ENCODE data around the gene CCDC93.
"Not testable (repeated sequence)": the region's sequence is repeated elsewhere in the genome, so short reads cannot be mapped to it uniquely, and the experiment has no call there.

CCDC93 gene

DNA sequence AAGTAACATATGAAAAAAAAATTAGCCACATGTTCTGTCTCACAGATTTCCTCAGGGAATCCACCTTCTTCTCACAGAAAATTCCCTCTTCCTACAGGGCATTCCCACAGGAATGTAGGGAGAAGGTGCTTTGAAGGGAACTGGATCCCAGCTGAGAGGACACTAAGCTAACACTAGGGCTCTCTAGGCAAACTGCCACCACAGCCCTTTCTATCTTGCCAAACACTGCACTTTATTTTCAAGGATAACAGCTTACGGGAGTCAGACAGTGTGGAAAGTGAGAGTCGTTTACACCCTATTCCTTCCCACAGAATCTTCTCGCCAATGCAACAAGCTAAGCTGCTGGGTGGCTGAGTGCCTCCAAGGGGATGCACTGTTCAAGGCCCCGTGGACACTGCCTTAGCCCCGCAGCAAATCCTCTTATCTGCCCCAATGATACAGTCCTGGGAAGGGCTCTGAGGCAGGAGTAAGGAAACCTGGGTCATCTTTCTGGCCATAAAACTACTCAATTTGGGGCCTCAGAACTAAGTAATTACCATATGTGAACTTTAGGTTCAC lies 76.9 kb downstream of the CCDC93 start:
- H3K36me3 Mint-ChIP-seq: peaks cover 95% of the 10 kb centered on the region
- ATAC-seq (no peak), DNase-seq (ENCODE audit: low spot score in 2 of 2) (no peak)
- H3K4me3 Mint-ChIP-seq: no peak overlapping the region
- H3K4me1 Mint-ChIP-seq: no peaks in the 10 kb centered on the region
- H3K27ac Mint-ChIP-seq: no peak overlapping the region
- H3K9me3 Mint-ChIP-seq: no peaks in the 10 kb centered on the region

GRCh38 chr2:117935954-117936353 lies 77.9 kb downstream of the CCDC93 start:
- H3K9me3 Mint-ChIP-seq: no peaks in the 10 kb centered on the region
- H3K36me3 Mint-ChIP-seq: peaks cover 97% of the 10 kb centered on the region
- ATAC-seq: no peak

DNA sequence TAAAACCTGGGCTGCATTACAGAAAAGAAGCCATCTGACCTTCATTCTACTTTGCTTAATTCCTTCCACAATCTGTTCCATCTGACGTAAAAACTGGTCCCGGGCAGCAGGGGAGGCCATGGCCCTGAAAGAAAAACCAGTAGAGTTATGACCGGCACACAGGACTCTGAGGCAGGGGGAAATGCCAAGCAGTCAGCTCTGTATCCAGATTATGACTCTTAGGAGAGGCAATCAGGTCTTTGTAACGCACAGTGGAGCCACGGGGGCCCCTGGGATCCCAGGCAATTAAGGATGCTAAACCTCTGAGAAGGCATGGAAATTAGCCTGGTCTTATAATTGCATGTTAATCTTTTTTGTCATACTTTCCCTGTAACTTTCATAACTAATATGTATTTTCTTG lies 78.4 kb downstream of the CCDC93 start:
- ATAC-seq: no peak
- no peak for DNase-seq (ENCODE audit: low spot score in 2 of 2)
- H3K36me3 Mint-ChIP-seq: peaks cover 99% of the 10 kb centered on the region
- no peaks in the 10 kb centered on the region for H3K4me1 Mint-ChIP-seq
- no peak overlapping the region for H3K4me3 Mint-ChIP-seq
- no peaks in the 10 kb centered on the region for H3K9me3 Mint-ChIP-seq
- no peak overlapping the region for H3K27ac Mint-ChIP-seq

More at GRCh38 chr2:117935954-117936353, 77.9 kb downstream of the CCDC93 start:
- H3K4me1 Mint-ChIP-seq: no peaks in the 10 kb centered on the region
- no peak for DNase-seq (ENCODE audit: low spot score in 2 of 2)
- H3K27ac Mint-ChIP-seq: no peak overlapping the region
- no peak overlapping the region for H3K4me3 Mint-ChIP-seq

DNA sequence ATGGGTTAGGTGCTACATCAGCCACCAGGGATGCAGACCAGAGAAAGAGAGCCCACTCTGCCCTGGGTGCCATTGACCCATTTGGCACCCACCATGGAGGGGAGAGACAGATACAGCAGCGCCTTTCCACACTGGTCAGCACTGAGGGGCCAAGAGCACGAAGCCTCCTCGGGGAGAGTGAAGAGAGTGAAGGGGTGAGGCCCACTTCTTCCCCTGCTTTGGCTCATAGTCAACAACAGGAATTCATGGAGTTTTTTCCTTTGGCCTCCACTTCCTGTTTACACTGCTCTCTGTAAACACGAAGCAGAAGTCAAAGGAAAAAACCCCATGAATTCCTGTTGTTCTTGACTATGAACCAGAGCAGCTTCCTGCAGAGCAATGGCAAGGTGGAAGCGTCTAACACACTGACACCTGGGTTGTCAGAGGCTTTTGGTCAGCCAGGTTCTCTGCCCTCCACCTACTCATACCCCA lies 80.0 kb downstream of the CCDC93 start:
- H3K4me1 Mint-ChIP-seq: no peaks in the 10 kb centered on the region
- peaks cover 99% of the 10 kb centered on the region for H3K36me3 Mint-ChIP-seq
- ATAC-seq (no peak), DNase-seq (ENCODE audit: low spot score in 2 of 2) (no peak)
- no peak overlapping the region for H3K4me3 Mint-ChIP-seq
- H3K9me3 Mint-ChIP-seq: peaks cover 2% of the 10 kb centered on the region
- H3K27ac Mint-ChIP-seq: peak overlapping the region; percentile 32

GRCh38 chr2:117931978-117932377 lies 81.9 kb downstream of the CCDC93 start:
- Mint-ChIP-seq H3K36me3 (peaks cover 99% of the 10 kb centered on the region), H3K4me3 (no peak overlapping the region), H3K9me3 (peaks cover 2% of the 10 kb centered on the region), H3K4me1 (no peaks in the 10 kb centered on the region), H3K27ac (no peak overlapping the region)
- no peak for ATAC-seq
- no peak for DNase-seq (ENCODE audit: low spot score in 2 of 2)

DNA sequence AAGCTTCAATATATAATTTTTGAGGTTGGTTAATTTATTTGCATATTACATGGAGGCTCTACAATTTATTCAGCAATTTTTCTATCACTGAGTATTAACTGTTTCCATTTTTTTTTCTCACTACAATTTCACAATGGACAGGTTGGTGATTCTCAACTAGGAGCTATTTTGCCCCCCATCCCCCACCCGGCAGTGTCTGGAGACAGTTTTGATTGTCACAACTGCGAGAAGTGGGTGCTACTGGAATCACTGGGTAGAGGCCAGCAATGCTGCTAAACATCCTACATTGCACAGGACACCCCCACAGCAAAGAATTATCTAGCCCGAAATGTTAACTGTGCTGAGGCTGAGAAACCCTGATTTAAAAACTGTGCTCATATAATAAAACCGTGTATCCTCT lies 82.6 kb downstream of the CCDC93 start:
- peak overlapping the region; percentile 36 for H3K27ac Mint-ChIP-seq
- ATAC-seq: no peak
- DNase-seq (ENCODE audit: low spot score in 2 of 2): no peak
- no peak overlapping the region for H3K4me3 Mint-ChIP-seq
- H3K9me3 Mint-ChIP-seq: peaks cover 2% of the 10 kb centered on the region
- peaks cover 99% of the 10 kb centered on the region for H3K36me3 Mint-ChIP-seq
- H3K4me1 Mint-ChIP-seq: no peaks in the 10 kb centered on the region

DNA sequence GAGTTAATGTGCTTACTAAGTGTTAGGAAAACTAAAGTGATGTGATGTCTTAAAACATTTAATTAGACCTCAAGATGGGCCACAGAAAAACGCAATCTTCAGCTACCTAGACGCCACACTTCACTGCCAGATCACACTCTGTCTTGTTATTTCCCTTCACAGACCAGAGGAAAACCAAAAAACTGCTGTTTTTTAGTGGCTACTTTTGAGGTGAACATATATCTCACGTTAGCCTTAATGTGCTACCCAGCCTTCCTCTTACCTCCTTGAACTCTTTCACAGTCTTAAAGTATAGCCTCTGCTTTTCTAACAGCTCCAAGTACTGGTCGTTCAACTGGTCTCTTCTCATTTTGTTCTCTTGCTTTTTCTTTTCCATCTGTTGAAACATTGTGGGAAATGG lies 83.1 kb downstream of the CCDC93 start:
- Mint-ChIP-seq H3K27ac (peak overlapping the region; percentile 36), H3K4me3 (no peak overlapping the region)

DNA sequence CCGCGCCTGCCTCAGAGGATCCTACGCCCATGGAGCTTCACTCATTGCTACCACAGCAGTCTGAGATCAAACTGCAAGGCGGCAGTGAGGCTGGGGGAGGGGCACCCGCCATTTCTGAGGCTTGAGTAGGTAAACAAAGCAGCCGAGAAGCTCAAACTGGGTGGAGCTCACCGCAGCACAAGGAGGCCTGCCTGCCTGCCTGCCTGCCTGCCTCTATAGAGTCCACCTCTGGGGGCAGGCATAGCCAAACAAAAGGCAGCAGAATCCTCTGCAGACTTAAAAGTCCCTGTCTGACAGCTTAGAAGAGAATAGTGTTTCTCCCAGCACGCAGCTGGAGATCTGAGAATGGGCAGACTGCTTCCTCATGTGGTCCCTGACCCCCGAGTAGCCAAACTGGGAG lies 90.4 kb downstream of the CCDC93 start:
- H3K9me3 Mint-ChIP-seq; ATAC-seq; DNase-seq (ENCODE audit: low spot score in 2 of 2); H3K4me1 Mint-ChIP-seq; H3K4me3 Mint-ChIP-seq; H3K27ac Mint-ChIP-seq: not testable (repeated sequence)
- peaks cover 98% of the 10 kb centered on the region for H3K36me3 Mint-ChIP-seq

More for the DNA sequence above, 83.1 kb downstream of the CCDC93 start:
- peaks cover 99% of the 10 kb centered on the region for H3K36me3 Mint-ChIP-seq
- peaks cover 2% of the 10 kb centered on the region for H3K4me1 Mint-ChIP-seq
- peaks cover 2% of the 10 kb centered on the region for H3K9me3 Mint-ChIP-seq
- ATAC-seq (no peak), DNase-seq (ENCODE audit: low spot score in 2 of 2) (no peak)

GRCh38 chr2:117921520-117921919 lies 92.3 kb downstream of the CCDC93 start:
- DNase-seq (ENCODE audit: low spot score in 2 of 2): no peak
- H3K4me3 Mint-ChIP-seq: no peak overlapping the region
- peaks cover 95% of the 10 kb centered on the region for H3K36me3 Mint-ChIP-seq
- no peak for ATAC-seq
- no peaks in the 10 kb centered on the region for H3K9me3 Mint-ChIP-seq
- no peak overlapping the region for H3K27ac Mint-ChIP-seq
- peaks cover 7% of the 10 kb centered on the region for H3K4me1 Mint-ChIP-seq

DNA sequence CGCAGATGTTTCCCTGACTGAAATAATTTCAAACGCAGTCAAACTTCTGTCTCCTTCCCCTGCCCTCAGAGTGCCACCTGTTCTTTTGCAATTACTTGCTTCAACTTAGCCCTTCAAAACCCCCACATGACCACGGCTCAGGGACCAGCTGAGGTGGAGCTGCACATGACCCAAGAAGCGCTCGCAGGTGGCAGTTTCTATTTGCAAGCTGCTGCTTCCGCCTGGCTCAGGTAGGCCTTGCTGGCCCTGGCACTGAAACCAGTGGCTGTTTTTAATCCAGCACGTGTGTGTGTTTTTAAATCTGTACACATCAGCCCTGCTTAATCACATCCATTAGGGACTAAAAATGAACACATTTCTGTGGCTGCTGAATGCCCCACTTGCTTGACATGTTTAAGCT lies 95.3 kb downstream of the CCDC93 start:
- Mint-ChIP-seq H3K27ac (no peak overlapping the region), H3K9me3 (peaks cover 6% of the 10 kb centered on the region), H3K4me1 (no peaks in the 10 kb centered on the region), H3K4me3 (no peak overlapping the region), H3K36me3 (peaks cover 68% of the 10 kb centered on the region)
- ATAC-seq (no peak), DNase-seq (ENCODE audit: low spot score in 2 of 2) (no peak)

- Mint-ChIP-seq H3K36me3 (peaks cover 55% of the 10 kb centered on the region), H3K27ac (no peak overlapping the region), H3K4me1 (no peaks in the 10 kb centered on the region), H3K4me3 (no peak overlapping the region), H3K9me3 (peaks cover 6% of the 10 kb centered on the region)
- no peak for ATAC-seq
- no peak for DNase-seq (ENCODE audit: low spot score in 2 of 2)
These were observed 96.5 kb downstream of the CCDC93 start for GRCh38 chr2:117917223-117917917.

GRCh38 chr2:117902933-117903332 lies 110.9 kb downstream of the CCDC93 start:
- no peak overlapping the region for H3K4me3 Mint-ChIP-seq
- H3K4me1 Mint-ChIP-seq: no peaks in the 10 kb centered on the region
- ATAC-seq (no peak), DNase-seq (ENCODE audit: low spot score in 2 of 2) (no peak)
- no peaks in the 10 kb centered on the region for H3K36me3 Mint-ChIP-seq
- H3K9me3 Mint-ChIP-seq: peaks cover 3% of the 10 kb centered on the region
- no peak overlapping the region for H3K27ac Mint-ChIP-seq

DNA sequence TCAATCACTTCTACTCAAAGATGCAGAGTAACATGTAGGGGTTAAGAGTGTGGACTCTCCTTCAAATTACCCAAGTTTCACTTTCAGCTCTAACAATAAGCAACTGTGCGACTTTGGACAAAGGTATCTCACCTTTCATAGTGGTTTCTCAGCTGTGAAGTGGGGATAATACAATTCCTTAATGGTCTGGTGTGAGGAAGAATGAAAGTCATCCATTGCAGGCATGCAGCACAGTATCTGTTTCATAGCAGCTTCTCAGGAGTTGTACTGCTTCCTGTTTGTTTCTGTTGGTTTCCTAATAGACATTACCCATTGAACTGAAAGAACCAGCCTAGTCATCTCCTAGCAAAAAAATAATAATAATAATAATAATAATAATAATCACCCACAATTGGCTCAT lies 125.0 kb downstream of the CCDC93 start:
- no peaks in the 10 kb centered on the region for H3K4me1 Mint-ChIP-seq
- H3K9me3 Mint-ChIP-seq: peaks cover 5% of the 10 kb centered on the region
- no peak overlapping the region for H3K27ac Mint-ChIP-seq
- ATAC-seq: no peak
- no peaks in the 10 kb centered on the region for H3K36me3 Mint-ChIP-seq
- H3K4me3 Mint-ChIP-seq: no peak overlapping the region
- DNase-seq (ENCODE audit: low spot score in 2 of 2): no peak

DNA sequence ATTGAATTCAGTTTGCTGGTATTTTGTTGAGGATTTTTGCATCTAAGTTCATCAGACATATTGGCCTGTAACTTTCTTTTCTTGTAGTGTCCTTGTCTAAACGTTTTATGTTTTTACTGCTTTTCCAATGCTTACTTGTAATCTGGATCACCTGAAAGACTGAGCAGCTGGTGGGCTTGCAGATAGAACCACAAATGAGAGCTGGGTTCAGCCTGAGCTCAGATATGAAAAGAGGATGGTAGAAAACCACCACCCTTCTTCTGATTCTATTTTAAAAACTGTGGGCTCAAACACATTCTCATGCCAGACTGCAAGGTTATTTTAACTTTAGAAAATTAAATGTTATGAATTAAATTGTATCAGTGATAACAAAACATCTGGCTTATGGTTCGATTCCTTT lies 128.6 kb downstream of the CCDC93 start:
- H3K36me3 Mint-ChIP-seq: no peaks in the 10 kb centered on the region
- ATAC-seq: no peak

GRCh38 chr2:117879003-117879402 lies 134.9 kb downstream of the CCDC93 start:
- Mint-ChIP-seq H3K27ac (no peak overlapping the region), H3K9me3 (peaks cover 4% of the 10 kb centered on the region), H3K36me3 (no peaks in the 10 kb centered on the region), H3K4me1 (no peaks in the 10 kb centered on the region), H3K4me3 (no peak overlapping the region)
- ATAC-seq: no peak
- DNase-seq (ENCODE audit: low spot score in 2 of 2): no peak

More for the DNA sequence above, 128.6 kb downstream of the CCDC93 start:
- Mint-ChIP-seq H3K4me3 (no peak overlapping the region), H3K27ac (no peak overlapping the region), H3K4me1 (no peaks in the 10 kb centered on the region), H3K9me3 (peaks cover 3% of the 10 kb centered on the region)
- no peak for DNase-seq (ENCODE audit: low spot score in 2 of 2)

DNA sequence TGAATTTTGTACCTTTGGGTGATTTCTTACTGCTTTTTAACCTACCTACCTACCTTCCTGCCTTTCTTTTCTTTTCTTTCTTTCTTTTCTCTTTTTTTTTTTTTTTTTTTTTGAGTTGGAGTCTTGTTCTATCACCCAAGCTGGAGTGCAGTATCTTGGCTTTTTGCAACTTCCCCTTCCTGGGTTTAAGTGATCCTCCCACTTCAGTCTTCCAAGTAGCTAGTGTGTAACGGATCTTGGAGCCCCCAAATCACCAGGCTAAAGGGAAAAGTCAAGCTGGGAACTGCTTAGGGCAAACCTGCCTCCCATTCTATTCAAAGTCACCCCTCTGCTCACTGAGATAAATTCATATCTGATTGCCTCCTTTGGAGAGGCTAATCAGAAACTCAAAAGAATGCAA lies 138.1 kb downstream of the CCDC93 start:
- Mint-ChIP-seq H3K9me3 (peaks cover 3% of the 10 kb centered on the region), H3K36me3 (no peaks in the 10 kb centered on the region), H3K4me1 (no peaks in the 10 kb centered on the region), H3K27ac (no peak overlapping the region), H3K4me3 (no peak overlapping the region)
- DNase-seq (ENCODE audit: low spot score in 2 of 2) (no peak), ATAC-seq (no peak)
